Astrocyte (in vitro differentiated cells and primary cell): ENCODE data around the gene KRTAP10-1.

Experiments
- EZH2 ChIP-seq: IDR thresholded peaks from 2 replicates; pipeline ENCODE4 v1.6.1; 2012; ENCODE audit warnings: mild to moderate bottlenecking, low read length, inconsistent platforms; ENCODE audit not compliant: insufficient read depth
- TF ChIP-seq, protein P1 (sequence below): IDR thresholded peaks from 2 replicates; pipeline ENCODE4 v1.5.1; 2011; ENCODE audit warnings: low read depth, mild to moderate bottlenecking, inconsistent platforms, low read length, moderate library complexity; ENCODE audit not compliant: insufficient read depth

GRCh38 chr21:44583089-44583799 lies 43.2 kb upstream of the KRTAP10-1 start:
- TF ChIP-seq, protein P1, sequence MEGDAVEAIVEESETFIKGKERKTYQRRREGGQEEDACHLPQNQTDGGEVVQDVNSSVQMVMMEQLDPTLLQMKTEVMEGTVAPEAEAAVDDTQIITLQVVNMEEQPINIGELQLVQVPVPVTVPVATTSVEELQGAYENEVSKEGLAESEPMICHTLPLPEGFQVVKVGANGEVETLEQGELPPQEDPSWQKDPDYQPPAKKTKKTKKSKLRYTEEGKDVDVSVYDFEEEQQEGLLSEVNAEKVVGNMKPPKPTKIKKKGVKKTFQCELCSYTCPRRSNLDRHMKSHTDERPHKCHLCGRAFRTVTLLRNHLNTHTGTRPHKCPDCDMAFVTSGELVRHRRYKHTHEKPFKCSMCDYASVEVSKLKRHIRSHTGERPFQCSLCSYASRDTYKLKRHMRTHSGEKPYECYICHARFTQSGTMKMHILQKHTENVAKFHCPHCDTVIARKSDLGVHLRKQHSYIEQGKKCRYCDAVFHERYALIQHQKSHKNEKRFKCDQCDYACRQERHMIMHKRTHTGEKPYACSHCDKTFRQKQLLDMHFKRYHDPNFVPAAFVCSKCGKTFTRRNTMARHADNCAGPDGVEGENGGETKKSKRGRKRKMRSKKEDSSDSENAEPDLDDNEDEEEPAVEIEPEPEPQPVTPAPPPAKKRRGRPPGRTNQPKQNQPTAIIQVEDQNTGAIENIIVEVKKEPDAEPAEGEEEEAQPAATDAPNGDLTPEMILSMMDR, result no peak
- TF ChIP-seq EZH2, result no peak
